GM19025 (cell line): ENCODE data around the gene ITGA5.

Source experiments
- ATAC-seq: cut with Tn5 transposase; IDR thresholded peaks from one replicate; pipeline ENCODE4 v1.9.1; 2021; ENCODE audit warnings: mild to moderate bottlenecking, low read depth, moderate library complexity; ENCODE audit not compliant: unreplicated experiment

The ITGA5 gene

GRCh38 chr12:54412786-54413185 lies 6.3 kb downstream of the ITGA5 start:
- no peak for ATAC-seq

GRCh38 chr12:54412348-54412747 lies 6.7 kb downstream of the ITGA5 start:
- ATAC-seq, result no peak

GRCh38 chr12:54411391-54412241 lies 7.5 kb downstream of the ITGA5 start:
- no peak for ATAC-seq

- no peak for ATAC-seq
Observed at GRCh38 chr12:54409267-54409666, 9.8 kb downstream of the ITGA5 start.

- no peak for ATAC-seq
Observed at GRCh38 chr12:54407183-54407905, 11.7 kb downstream of the ITGA5 start.

- no peak for ATAC-seq
Observed at GRCh38 chr12:54405573-54405972, 13.5 kb downstream of the ITGA5 start.

- no peak for ATAC-seq
Observed at GRCh38 chr12:54405106-54405505, 14.0 kb downstream of the ITGA5 start.

GRCh38 chr12:54404061-54405004 lies 14.7 kb downstream of the ITGA5 start:
- no peak for ATAC-seq

- ATAC-seq, result no peak
Observed at GRCh38 chr12:54401119-54401518, 17.9 kb downstream of the ITGA5 start.

GRCh38 chr12:54398995-54399793 lies 19.9 kb downstream of the ITGA5 start:
- ATAC-seq, result peak; percentile 74

GRCh38 chr12:54398218-54398617 lies 20.8 kb downstream of the ITGA5 start:
- no peak for ATAC-seq

- no peak for ATAC-seq
Observed at GRCh38 chr12:54397157-54397556, 21.9 kb downstream of the ITGA5 start.

- no peak for ATAC-seq
Observed at GRCh38 chr12:54395545-54395944, 23.5 kb downstream of the ITGA5 start.

GRCh38 chr12:54394986-54395385 lies 24.1 kb downstream of the ITGA5 start:
- no peak for ATAC-seq

- ATAC-seq, result no peak
Observed at GRCh38 chr12:54394281-54394719, 24.8 kb downstream of the ITGA5 start.

- ATAC-seq, result no peak
Observed at GRCh38 chr12:54393743-54394142, 25.3 kb downstream of the ITGA5 start.

GRCh38 chr12:54393207-54393609 lies 25.9 kb downstream of the ITGA5 start:
- no peak for ATAC-seq

GRCh38 chr12:54392485-54393206 lies 26.4 kb downstream of the ITGA5 start:
- ATAC-seq, result no peak
